HepG2 (cell line): ENCODE data around the gene DQX1. TPM values are rescaled to one million over a fixed set of nuclear protein-coding genes. Genes with fewer than 3 reads are reported as not detected.
A peak's percentile ranks its signal among the peaks of the same experiment; 100 is the strongest.

ENCODE experiments used
- CENPT ChIP-seq: sonication (generic); formaldehyde crosslinking; IDR thresholded peaks from 2 replicates; pipeline ENCODE4 v1.8.0; 2022; ENCODE audit warnings: low read depth, mild to moderate bottlenecking, moderate library complexity, missing genetic modification reagents
- CREM ChIP-seq, 2 experiments: sonication (generic) in 1 of 2; formaldehyde crosslinking in 1 of 2; IDR thresholded peaks; 2 replicates each; pipeline versions ENCODE4 v1.4.0 to v1.6.1; 2016 to 2020; ENCODE audit warnings: antibody characterized with exemption in 1 of 2, mild to moderate bottlenecking in 1 of 2, missing genetic modification reagents in 1 of 2
- CTCF ChIP-seq: sonication (generic); formaldehyde crosslinking; IDR thresholded peaks from 2 replicates; pipeline ENCODE4 v1.5.0; 2020; ENCODE audit warnings: mild to moderate bottlenecking, missing genetic modification reagents, moderate library complexity
- FOXP4 ChIP-seq: sonication (generic); formaldehyde crosslinking; IDR thresholded peaks from 2 replicates; pipeline ENCODE4 v1.4.0; 2020; ENCODE audit warnings: missing genetic modification reagents
- IKZF1 ChIP-seq: fragments of 450-650 bp; IDR thresholded peaks from 2 replicates; pipeline ENCODE4 v1.7.1; 2016
- MAFG ChIP-seq: sonication (generic); formaldehyde crosslinking; IDR thresholded peaks from 2 replicates; pipeline ENCODE4 v1.5.1; 2020; ENCODE audit warnings: mild to moderate bottlenecking, missing genetic modification reagents
- MAX ChIP-seq: IDR thresholded peaks from 2 replicates; pipeline ENCODE4 v1.6.1; 2012; ENCODE audit warnings: inconsistent platforms
- MXD3 ChIP-seq: IDR thresholded peaks from 2 replicates; pipeline ENCODE4 v1.6.1; 2016; ENCODE audit warnings: mild to moderate bottlenecking, missing biosample characterization, missing genetic modification reagents
- NFYB ChIP-seq: sonication (generic); formaldehyde crosslinking; IDR thresholded peaks from 2 replicates; pipeline ENCODE4 v1.4.0; 2020; ENCODE audit warnings: missing genetic modification reagents
- NR2C2 ChIP-seq: sonication (generic); formaldehyde crosslinking; IDR thresholded peaks from 2 replicates; pipeline ENCODE4 v1.4.0; 2020; ENCODE audit warnings: missing genetic modification reagents, mild to moderate bottlenecking, moderate library complexity, borderline replicate concordance
- RXRB ChIP-seq: IDR thresholded peaks from 2 replicates; pipeline ENCODE4 v1.6.1; 2016; ENCODE audit warnings: borderline replicate concordance, missing genetic modification reagents, missing compliant biosample characterization
- TEF ChIP-seq: sonication (generic); formaldehyde crosslinking; IDR thresholded peaks from 2 replicates; pipeline ENCODE4 v1.5.0; 2020; ENCODE audit warnings: missing genetic modification reagents
- TOPORS ChIP-seq: sonication (generic); formaldehyde crosslinking; IDR thresholded peaks from 2 replicates; pipeline ENCODE4 v1.8.0; 2023; ENCODE audit warnings: mild to moderate bottlenecking, missing genetic modification reagents
- XRCC5 ChIP-seq: fragments of 200-400 bp; formaldehyde crosslinking; optimal IDR thresholded peaks from 2 replicates; pipeline ENCODE3; 2017; ENCODE audit warnings: mild to moderate bottlenecking, low read length
- ZBTB20 ChIP-seq: sonication (generic); formaldehyde crosslinking; IDR thresholded peaks from 2 replicates; pipeline ENCODE4 v1.8.1; 2023; ENCODE audit warnings: missing genetic modification reagents, low read depth, mild to moderate bottlenecking, borderline replicate concordance
- ZBTB3 ChIP-seq: sonication (generic); formaldehyde crosslinking; IDR thresholded peaks from 2 replicates; pipeline ENCODE4 v1.4.0; 2020; ENCODE audit warnings: low read depth, mild to moderate bottlenecking, moderate library complexity, missing genetic modification reagents, borderline replicate concordance
- ZNF17 ChIP-seq: sonication (generic); formaldehyde crosslinking; IDR thresholded peaks from 2 replicates; pipeline ENCODE4 v1.5.0; 2020; ENCODE audit warnings: mild to moderate bottlenecking, missing genetic modification reagents
- ZNF335 ChIP-seq: sonication (generic); formaldehyde crosslinking; IDR thresholded peaks from 2 replicates; pipeline ENCODE4 v1.4.0; 2020; ENCODE audit warnings: missing genetic modification reagents
- ZNF580 ChIP-seq: IDR thresholded peaks from 2 replicates; pipeline ENCODE4 v1.6.1; 2016; ENCODE audit warnings: low read depth, borderline replicate concordance
- ZNF768 ChIP-seq: sonication (generic); formaldehyde crosslinking; IDR thresholded peaks from 2 replicates; pipeline ENCODE4 v1.4.0; 2020; ENCODE audit warnings: missing genetic modification reagents
- ZNF782 ChIP-seq: sonication (generic); formaldehyde crosslinking; IDR thresholded peaks from 2 replicates; pipeline ENCODE4 v1.4.0; 2020; ENCODE audit warnings: missing genetic modification reagents, mild to moderate bottlenecking, borderline replicate concordance
- polyA plus RNA-seq, 8 experiments: library from polyadenylated mRNA; depleted of rRNA in 3 of 8; stranded (reverse) in 7 of 8; unstranded in 1 of 8; fragments of >200 nt; fragmentation: Illumina TruSeq in 4 of 8; extraction: Trizol in 4 of 8; gene quantifications; 2 replicates each; pipeline versions ENCODE4 v1.2.1 to v1.2.3, GENCODE V29; 2011 to 2016; ENCODE audit warnings: low read depth in 4 of 8, missing spikeins in 1 of 8, mixed read lengths in 1 of 8; ENCODE audit not compliant: insufficient read depth in 1 of 8
- total RNA-seq, 5 experiments: library from RNA; depleted of rRNA; stranded (reverse); fragments of >200 nt; fragmentation: Illumina TruSeq; extraction: Trizol; gene quantifications; 2 replicates each; pipeline ENCODE4 v1.2.3, GENCODE V29; 2016; ENCODE audit warnings: low read depth in 1 of 5

DQX1 gene
- total and polyA plus RNA-seq, 2 of the 13 experiments (the other 11 are each of a cell fraction or from before 2014, with no cell fraction given) = 27.6 to 89.8 TPM

- peak; percentile 65 for TF ChIP-seq XRCC5
- TF ChIP-seq RXRB (CRISPR knock-in tag) = peak; percentile 80
- peak; percentile 93; the same call in 1 of the 2 replicates for TF ChIP-seq ZNF335 (CRISPR knock-in tag)
- TF ChIP-seq FOXP4 (CRISPR knock-in tag) = peak; percentile 79
- peak; percentile 99 for TF ChIP-seq TOPORS (CRISPR knock-in tag)
- peak; percentile 97; the same call in 1 of the 2 replicates for TF ChIP-seq MXD3 (CRISPR knock-in tag)
- no peak; the same call in 1 of the 2 replicates for TF ChIP-seq ZNF768 (CRISPR knock-in tag)
- TF ChIP-seq NFYB (CRISPR knock-in tag) = peak; percentile 77
- 0 out of 2 replicates have a peak, but pooled peaks have one; percentile 74 for TF ChIP-seq ZNF17
- TF ChIP-seq IKZF1 = no peak
- TF ChIP-seq ZBTB20 (CRISPR knock-in tag) = peak; percentile 79; the same call in 1 of the 2 replicates
- TF ChIP-seq CREM (IDR thresholded peaks at IDR 0.05) = peak; percentile 94
- TF ChIP-seq CREM (CRISPR knock-in tag; IDR thresholded peaks at IDR 0.05) = no peak
- peak; percentile 69 for TF ChIP-seq ZBTB3
- peak; percentile 82; the same call in 1 of the 2 replicates for TF ChIP-seq CENPT
- no peak; the same call in 1 of the 2 replicates for TF ChIP-seq ZNF782 (CRISPR knock-in tag)
- peak; percentile 95 for TF ChIP-seq MAX
- TF ChIP-seq CTCF = peak; percentile 42; the same call in 1 of the 2 replicates
- TF ChIP-seq TEF (CRISPR knock-in tag) = no peak; the same call in 1 of the 2 replicates
- peak; percentile 98; the same call in 1 of the 2 replicates for TF ChIP-seq ZNF580
- no peak for TF ChIP-seq MAFG (CRISPR knock-in tag)
- TF ChIP-seq NR2C2 = peak; percentile 100
Measured at GRCh38 chr2:74472086-74472944, 53.7 kb downstream of the DQX1 start, which contains the start of gene MRPL53 (continued).
